Smooth muscle cell (in vitro differentiated cells): ENCODE results near the gene AP1S1. TPM values are rescaled to one million over a fixed set of nuclear protein-coding genes. Genes with fewer than 3 reads are reported as not detected.

ENCODE experiments used
- DNase-seq: peaks from one replicate; lab custom pipeline; 2025; ENCODE audit not compliant: unreplicated experiment; lab: John Stamatoyannopoulos, UW
- H2AFZ ChIP-seq: fragments of 200-600 bp; sonication (generic); 2 replicates; pipeline ENCODE4 v1.6.0; 2016; ENCODE audit warnings: antibody characterized with exemption, low read depth, mild to moderate bottlenecking
- H3F3A ChIP-seq: fragments of 200-600 bp; sonication (generic); 2 replicates; pipeline ENCODE4 v1.6.0; 2017; ENCODE audit warnings: antibody characterized with exemption, low read depth
- H3K27ac ChIP-seq: fragments of 200-600 bp; sonication (generic); 2 replicates; pipeline ENCODE4 v1.5.1; 2016; ENCODE audit warnings: low read depth, mild to moderate bottlenecking
- H3K27me3 ChIP-seq: fragments of 200-600 bp; sonication (generic); 2 replicates; pipeline ENCODE4 v1.6.1; 2016; ENCODE audit warnings: low read depth, mild to moderate bottlenecking
- H3K36me3 ChIP-seq: fragments of 200-600 bp; sonication (generic); 2 replicates; pipeline ENCODE4 v1.5.1; 2016; ENCODE audit warnings: low read depth
- H3K4me1 ChIP-seq: fragments of 200-600 bp; sonication (generic); 2 replicates; pipeline ENCODE4 v1.5.1; 2016; ENCODE audit warnings: low read depth
- H3K4me2 ChIP-seq: fragments of 200-600 bp; sonication (generic); 2 replicates; pipeline ENCODE4 v1.6.0; 2016; ENCODE audit warnings: mild to moderate bottlenecking
- H3K4me3 ChIP-seq: fragments of 200-600 bp; sonication (generic); 2 replicates; pipeline ENCODE4 v1.5.1; 2016; ENCODE audit warnings: mild to moderate bottlenecking
- H3K79me2 ChIP-seq: fragments of 200-600 bp; sonication (generic); 2 replicates; pipeline ENCODE4 v1.6.0; 2016; ENCODE audit warnings: low read depth, mild to moderate bottlenecking
- H3K9ac ChIP-seq: fragments of 200-600 bp; sonication (generic); 2 replicates; pipeline ENCODE4 v1.6.0; 2016; ENCODE audit warnings: low read depth
- H3K9me3 ChIP-seq: fragments of 200-600 bp; sonication (generic); replicated peaks from 2 replicates; pipeline ENCODE4 v1.5.1; 2016; ENCODE audit warnings: low read depth
- H4K20me1 ChIP-seq: fragments of 200-600 bp; sonication (generic); 2 replicates; pipeline ENCODE4 v1.6.0; 2016; ENCODE audit warnings: low read depth
- WGBS: methylation state at CpG from one replicate; pipeline ENCODE4 v1.1.7; 2016; ENCODE audit warnings: low lambda C conversion rate; 5-methylcytosine and 5-hydroxymethylcytosine counted together
- polyA plus RNA-seq: library from polyadenylated mRNA; unstranded; fragments of >200 nt; fragmentation: Nextera tagmentation; extraction: Ambion mirVana; gene quantifications from 2 replicates; pipeline ENCODE4 v1.2.1, GENCODE V29; 2016
- total RNA-seq: library from RNA; depleted of rRNA; stranded (reverse); fragments of >200 nt; gene quantifications from 2 replicates; pipeline ENCODE4 v1.2.3, GENCODE V29; 2014
- TF ChIP-seq, protein P1 (sequence below): fragments of 200-600 bp; sonication (generic); IDR thresholded peaks from 2 replicates; pipeline ENCODE4 v1.5.1; 2017; ENCODE audit warnings: borderline replicate concordance, mild to moderate bottlenecking, antibody characterized with exemption; ENCODE audit not compliant: insufficient read depth, poor library complexity, severe bottlenecking

The AP1S1 gene
- total and polyA plus RNA-seq, 2 experiments from 2014 or later = 44.0 to 104 TPM

GRCh38 chr7:101115215-101115614 lies 39.1 kb upstream of the AP1S1 start:
- Histone ChIP-seq H2AFZ (no peak overlapping the region), H4K20me1 (no peaks in the 10 kb centered on the region), H3K4me3 (no peak overlapping the region), H3K79me2 (no peaks in the 10 kb centered on the region), H3K9me3 (no peaks in the 10 kb centered on the region), H3K27ac (peak overlapping the region; percentile 48), H3K4me1 (peaks cover 5% of the 10 kb centered on the region), H3K36me3 (no peaks in the 10 kb centered on the region), H3K4me2 (no peak overlapping the region), H3K9ac (no peak overlapping the region), H3F3A (peaks cover 18% of the 10 kb centered on the region), H3K27me3 (no peaks in the 10 kb centered on the region)
- no peak for DNase-seq
- WGBS = 97% methylated on average over 3 of the region's 3 CpGs
- TF ChIP-seq, protein P1, sequence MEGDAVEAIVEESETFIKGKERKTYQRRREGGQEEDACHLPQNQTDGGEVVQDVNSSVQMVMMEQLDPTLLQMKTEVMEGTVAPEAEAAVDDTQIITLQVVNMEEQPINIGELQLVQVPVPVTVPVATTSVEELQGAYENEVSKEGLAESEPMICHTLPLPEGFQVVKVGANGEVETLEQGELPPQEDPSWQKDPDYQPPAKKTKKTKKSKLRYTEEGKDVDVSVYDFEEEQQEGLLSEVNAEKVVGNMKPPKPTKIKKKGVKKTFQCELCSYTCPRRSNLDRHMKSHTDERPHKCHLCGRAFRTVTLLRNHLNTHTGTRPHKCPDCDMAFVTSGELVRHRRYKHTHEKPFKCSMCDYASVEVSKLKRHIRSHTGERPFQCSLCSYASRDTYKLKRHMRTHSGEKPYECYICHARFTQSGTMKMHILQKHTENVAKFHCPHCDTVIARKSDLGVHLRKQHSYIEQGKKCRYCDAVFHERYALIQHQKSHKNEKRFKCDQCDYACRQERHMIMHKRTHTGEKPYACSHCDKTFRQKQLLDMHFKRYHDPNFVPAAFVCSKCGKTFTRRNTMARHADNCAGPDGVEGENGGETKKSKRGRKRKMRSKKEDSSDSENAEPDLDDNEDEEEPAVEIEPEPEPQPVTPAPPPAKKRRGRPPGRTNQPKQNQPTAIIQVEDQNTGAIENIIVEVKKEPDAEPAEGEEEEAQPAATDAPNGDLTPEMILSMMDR = no peak

- Histone ChIP-seq H4K20me1 (no peaks in the 10 kb centered on the region), H3K4me3 (no peak overlapping the region), H3F3A (peaks cover 31% of the 10 kb centered on the region), H3K4me1 (peaks cover 5% of the 10 kb centered on the region), H3K79me2 (no peaks in the 10 kb centered on the region), H3K27me3 (no peaks in the 10 kb centered on the region), H3K9me3 (no peaks in the 10 kb centered on the region), H3K27ac (peak overlapping the region; percentile 100), H3K9ac (peak overlapping the region; percentile 78), H3K4me2 (peak overlapping the region; percentile 55), H2AFZ (no peak overlapping the region), H3K36me3 (no peaks in the 10 kb centered on the region)
- WGBS = 68% methylated on average over 10 of the region's 10 CpGs
- DNase-seq = no peak
- TF ChIP-seq, protein P1 = no peak
Measured at GRCh38 chr7:101116898-101117297, 37.4 kb upstream of the AP1S1 start.

- WGBS = 86% methylated on average over 3 of the region's 3 CpGs
- H2AFZ ChIP-seq = no peak overlapping the region
- peak overlapping the region; percentile 100 for H3K27ac ChIP-seq
- TF ChIP-seq, protein P1 = no peak
- peaks cover 16% of the 10 kb centered on the region for H3K4me1 ChIP-seq
- H4K20me1 ChIP-seq = no peaks in the 10 kb centered on the region
- no peaks in the 10 kb centered on the region for H3K79me2 ChIP-seq
- peak overlapping the region; percentile 27 for H3K9ac ChIP-seq
- no peak for DNase-seq
- H3K4me2 ChIP-seq = no peak overlapping the region
- H3K27me3 ChIP-seq = no peaks in the 10 kb centered on the region
- H3K4me3 ChIP-seq = no peak overlapping the region
- peaks cover 45% of the 10 kb centered on the region for H3F3A ChIP-seq
- no peaks in the 10 kb centered on the region for H3K9me3 ChIP-seq
- H3K36me3 ChIP-seq = no peaks in the 10 kb centered on the region
Measured at GRCh38 chr7:101118856-101119255, 35.4 kb upstream of the AP1S1 start.

GRCh38 chr7:101119876-101120275 lies 34.4 kb upstream of the AP1S1 start:
- H3K79me2 ChIP-seq = no peaks in the 10 kb centered on the region
- no peak overlapping the region for H3K4me3 ChIP-seq
- no peaks in the 10 kb centered on the region for H3K27me3 ChIP-seq
- no peaks in the 10 kb centered on the region for H3K36me3 ChIP-seq
- H3K4me2 ChIP-seq = no peak overlapping the region
- peaks cover 16% of the 10 kb centered on the region for H3K4me1 ChIP-seq
- TF ChIP-seq, protein P1 = no peak
- 40% methylated on average over 10 of the region's 10 CpGs for WGBS
- DNase-seq = no peak
- H3F3A ChIP-seq = peaks cover 45% of the 10 kb centered on the region
- peak overlapping the region; percentile 61 for H3K9ac ChIP-seq
- no peaks in the 10 kb centered on the region for H3K9me3 ChIP-seq
- peak overlapping the region; percentile 100 for H3K27ac ChIP-seq
- no peaks in the 10 kb centered on the region for H4K20me1 ChIP-seq
- no peak overlapping the region for H2AFZ ChIP-seq
